Erythroblast (primary cell): Measurements from ENCODE around the gene SLC7A10.

Experiments used
- GATA1 ChIP-seq: IDR thresholded peaks from 2 replicates; pipeline ENCODE4 v1.6.1; 2011; ENCODE audit warnings: low read depth, mild to moderate bottlenecking, control low read depth, low read length, moderate library complexity
- POLR2A ChIP-seq: IDR thresholded peaks from 2 replicates; pipeline ENCODE4 v1.6.1; 2011; ENCODE audit warnings: mild to moderate bottlenecking, low read length

- TF ChIP-seq POLR2A (no peak), GATA1 (no peak)
Measured at GRCh38 chr19:33238481-33239149, 13.0 kb upstream of the SLC7A10 start.
